D721Med (cell line): ENCODE data around the gene LRIT2.
"Not testable (repeated sequence)": the region's sequence is repeated elsewhere in the genome, so short reads cannot be mapped to it uniquely, and the experiment has no call there.

ENCODE experiments used
- DNase-seq: peaks from one replicate; pipeline ENCODE4 v3.0.0; 2011; ENCODE audit warnings: low spot score; ENCODE audit not compliant: insufficient read length
- FAIRE-seq: peaks from 2 replicates; lab custom pipeline; 2011; peaks lifted over from hg19 to GRCh38; lab: Jason Lieb, UNC
- CTCF ChIP-seq: IDR thresholded peaks from 2 replicates; pipeline ENCODE4 v1.5.1; 2012; ENCODE audit warnings: mild to moderate bottlenecking, control low read depth; ENCODE audit not compliant: insufficient read depth; ENCODE audit errors: missing control alignments

LRIT2 gene

GRCh38 chr10:84184517-84184916 is 40.8 kb downstream of the LRIT2 start:
- no peak for TF ChIP-seq CTCF
- no peak for FAIRE-seq
- peak; percentile 12 for DNase-seq

GRCh38 chr10:84181631-84182030 is 43.7 kb downstream of the LRIT2 start:
- DNase-seq (no peak), FAIRE-seq (no peak)
- TF ChIP-seq CTCF: no peak

GRCh38 chr10:84180386-84180785 is 45.0 kb downstream of the LRIT2 start:
- FAIRE-seq, DNase-seq: not testable (repeated sequence)

- no peak for TF ChIP-seq CTCF
- DNase-seq: no peak
- FAIRE-seq: no peak
These were observed 46.2 kb downstream of the LRIT2 start for GRCh38 chr10:84179059-84179710.

- TF ChIP-seq CTCF: no peak
- DNase-seq: no peak
- peak; percentile 79 for FAIRE-seq
These were observed 47.2 kb downstream of the LRIT2 start for GRCh38 chr10:84178160-84178609.

GRCh38 chr10:84177541-84178141 is 47.7 kb downstream of the LRIT2 start:
- FAIRE-seq (no peak), DNase-seq (no peak)
- TF ChIP-seq CTCF: no peak

GRCh38 chr10:84176836-84177474 is 48.4 kb downstream of the LRIT2 start:
- no peak for TF ChIP-seq CTCF
- DNase-seq: no peak
- no peak for FAIRE-seq
